Skeletal muscle satellite cell (primary cell): ENCODE measurements around the gene TMEM88.

ENCODE experiments used
- H3K27me3 ChIP-seq: 2 replicates; pipeline ENCODE4 v1.7.0; 2013; ENCODE audit warnings: low read length; ENCODE audit not compliant: control insufficient read depth, insufficient read depth
- H3K36me3 ChIP-seq: 2 replicates; pipeline ENCODE4 v1.7.0; 2013; ENCODE audit warnings: mild to moderate bottlenecking, control low read depth, low read length; ENCODE audit not compliant: insufficient read depth
- H3K4me1 ChIP-seq: 2 replicates; pipeline ENCODE4 v1.7.0; 2013; ENCODE audit warnings: low read length; ENCODE audit not compliant: control insufficient read depth, insufficient read depth
- H3K4me2 ChIP-seq: 2 replicates; pipeline ENCODE4 v1.7.0; 2013; ENCODE audit warnings: mild to moderate bottlenecking, low read length
- H3K4me3 ChIP-seq: 2 replicates; pipeline ENCODE4 v1.7.0; 2013; ENCODE audit warnings: low read length
- H3K9ac ChIP-seq: 2 replicates; pipeline ENCODE4 v1.7.0; 2013; ENCODE audit warnings: mild to moderate bottlenecking, low read depth, low read length, moderate library complexity
- H3K9me3 ChIP-seq: replicated peaks from 2 replicates; pipeline ENCODE4 v1.7.0; 2013; ENCODE audit warnings: mild to moderate bottlenecking, control low read depth, low read length

The TMEM88 gene

DNA sequence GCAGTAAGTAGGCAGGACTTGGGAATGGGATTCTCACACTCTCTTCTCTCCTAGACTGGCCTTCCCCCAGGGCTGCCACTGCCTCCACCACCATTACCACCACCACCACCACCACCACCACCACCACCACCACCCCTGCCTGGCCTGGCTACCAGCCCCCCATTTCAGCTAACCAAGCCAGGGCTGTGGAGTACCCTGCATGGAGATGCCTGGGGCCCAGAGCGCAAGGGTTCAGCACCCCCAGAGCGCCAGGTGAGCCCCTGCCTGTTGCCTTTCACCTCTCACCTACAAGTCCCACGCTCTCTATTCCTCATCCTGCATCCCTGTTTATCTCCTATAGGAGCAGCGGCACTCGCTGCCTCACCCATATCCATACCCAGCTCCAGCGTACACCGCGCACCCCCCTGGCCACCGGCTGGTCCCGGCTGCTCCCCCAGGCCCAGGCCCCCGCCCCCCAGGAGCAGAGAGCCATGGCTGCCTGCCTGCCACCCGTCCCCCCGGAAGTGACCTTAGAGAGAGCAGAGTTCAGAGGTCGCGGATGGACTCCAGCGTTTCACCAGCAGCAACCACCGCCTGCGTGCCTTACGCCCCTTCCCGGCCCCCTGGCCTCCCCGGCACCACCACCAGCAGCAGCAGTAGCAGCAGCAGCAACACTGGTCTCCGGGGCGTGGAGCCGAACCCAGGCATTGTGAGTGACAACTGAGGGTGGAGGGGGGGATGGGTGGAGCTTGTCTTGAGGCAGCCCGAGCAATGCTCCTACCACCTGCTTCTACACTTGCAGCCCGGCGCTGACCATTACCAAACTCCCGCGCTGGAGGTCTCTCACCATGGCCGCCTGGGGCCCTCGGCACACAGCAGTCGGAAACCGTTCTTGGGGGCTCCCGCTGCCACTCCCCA is 7.9 kb upstream of the TMEM88 start:
- Histone ChIP-seq H3K27me3 (no peaks in the 10 kb centered on the region), H3K36me3 (peaks cover 35% of the 10 kb centered on the region), H3K4me1 (peaks cover 14% of the 10 kb centered on the region), H3K9me3 (no peaks in the 10 kb centered on the region), H3K4me3 (no peak overlapping the region), H3K4me2 (no peak overlapping the region), H3K9ac (no peak overlapping the region)

DNA sequence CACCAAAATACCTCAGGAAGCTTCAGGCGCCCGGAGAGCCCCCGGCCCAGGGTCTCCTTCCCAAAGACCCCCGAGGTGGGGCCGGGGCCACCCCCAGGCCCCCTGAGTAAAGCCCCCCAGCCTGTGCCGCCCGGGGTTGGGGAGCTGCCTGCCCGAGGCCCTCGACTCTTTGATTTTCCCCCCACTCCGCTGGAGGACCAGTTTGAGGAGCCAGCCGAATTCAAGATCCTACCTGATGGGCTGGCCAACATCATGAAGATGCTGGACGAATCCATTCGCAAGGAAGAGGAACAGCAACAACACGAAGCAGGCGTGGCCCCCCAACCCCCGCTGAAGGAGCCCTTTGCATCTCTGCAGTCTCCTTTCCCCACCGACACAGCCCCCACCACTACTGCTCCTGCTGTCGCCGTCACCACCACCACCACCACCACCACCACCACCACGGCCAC is 6.7 kb upstream of the TMEM88 start:
- Histone ChIP-seq H3K4me3 (no peak overlapping the region), H3K9me3 (no peaks in the 10 kb centered on the region), H3K4me2 (no peak overlapping the region), H3K36me3 (peaks cover 46% of the 10 kb centered on the region), H3K9ac (no peak overlapping the region), H3K27me3 (no peaks in the 10 kb centered on the region), H3K4me1 (peaks cover 11% of the 10 kb centered on the region)

- Histone ChIP-seq H3K9me3 (no peaks in the 10 kb centered on the region), H3K9ac (no peak overlapping the region), H3K4me3 (no peak overlapping the region), H3K27me3 (no peaks in the 10 kb centered on the region), H3K4me2 (no peak overlapping the region), H3K36me3 (peaks cover 47% of the 10 kb centered on the region), H3K4me1 (peaks cover 11% of the 10 kb centered on the region)
These were observed 6.1 kb upstream of the TMEM88 start for GRCh38 chr17:7848739-7849129.

GRCh38 chr17:7849130-7849750 is 5.6 kb upstream of the TMEM88 start:
- H3K4me1 ChIP-seq, result peaks cover 11% of the 10 kb centered on the region
- peaks cover 47% of the 10 kb centered on the region for H3K36me3 ChIP-seq
- no peak overlapping the region for H3K4me2 ChIP-seq
- no peak overlapping the region for H3K9ac ChIP-seq
- H3K27me3 ChIP-seq, result no peaks in the 10 kb centered on the region
- H3K9me3 ChIP-seq, result no peaks in the 10 kb centered on the region
- H3K4me3 ChIP-seq, result no peak overlapping the region

DNA sequence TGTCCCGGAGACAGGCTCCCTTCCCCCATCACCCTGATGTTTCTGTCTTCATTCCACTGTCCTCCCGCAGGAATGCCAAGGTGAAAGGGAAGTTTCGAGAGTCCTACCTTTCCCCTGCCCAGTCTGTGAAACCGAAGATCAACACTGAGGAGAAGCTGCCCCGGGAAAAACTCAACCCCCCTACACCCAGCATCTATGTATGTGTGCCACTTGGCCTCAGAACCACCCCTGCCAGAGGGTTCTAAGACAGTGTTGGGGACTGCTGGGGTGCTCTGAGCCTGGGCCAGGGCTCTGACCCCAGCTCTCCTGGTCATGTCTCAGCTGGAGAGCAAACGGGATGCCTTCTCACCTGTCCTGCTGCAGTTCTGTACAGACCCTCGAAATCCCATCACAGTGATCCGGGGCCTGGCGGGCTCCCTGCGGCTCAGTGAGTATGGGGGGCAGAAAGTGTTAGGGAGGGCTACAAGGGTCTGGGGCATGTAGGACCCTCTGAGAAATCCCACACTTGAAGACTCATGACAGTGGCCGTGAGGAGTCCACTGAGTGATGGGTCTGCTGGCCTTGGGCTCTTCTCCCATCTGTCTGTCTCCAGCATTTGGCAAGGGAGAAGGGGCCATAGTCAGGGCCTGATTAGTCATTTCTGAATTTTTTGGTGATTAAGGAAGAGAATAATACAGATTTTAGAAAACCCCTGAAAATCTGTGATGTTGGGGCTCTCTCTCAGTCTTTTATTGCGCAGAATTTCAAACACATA is 4.9 kb upstream of the TMEM88 start:
- H3K36me3 ChIP-seq, result peaks cover 48% of the 10 kb centered on the region
- peaks cover 10% of the 10 kb centered on the region for H3K4me1 ChIP-seq
- no peak overlapping the region for H3K4me3 ChIP-seq
- no peaks in the 10 kb centered on the region for H3K27me3 ChIP-seq
- no peak overlapping the region for H3K4me2 ChIP-seq
- no peaks in the 10 kb centered on the region for H3K9me3 ChIP-seq
- no peak overlapping the region for H3K9ac ChIP-seq

DNA sequence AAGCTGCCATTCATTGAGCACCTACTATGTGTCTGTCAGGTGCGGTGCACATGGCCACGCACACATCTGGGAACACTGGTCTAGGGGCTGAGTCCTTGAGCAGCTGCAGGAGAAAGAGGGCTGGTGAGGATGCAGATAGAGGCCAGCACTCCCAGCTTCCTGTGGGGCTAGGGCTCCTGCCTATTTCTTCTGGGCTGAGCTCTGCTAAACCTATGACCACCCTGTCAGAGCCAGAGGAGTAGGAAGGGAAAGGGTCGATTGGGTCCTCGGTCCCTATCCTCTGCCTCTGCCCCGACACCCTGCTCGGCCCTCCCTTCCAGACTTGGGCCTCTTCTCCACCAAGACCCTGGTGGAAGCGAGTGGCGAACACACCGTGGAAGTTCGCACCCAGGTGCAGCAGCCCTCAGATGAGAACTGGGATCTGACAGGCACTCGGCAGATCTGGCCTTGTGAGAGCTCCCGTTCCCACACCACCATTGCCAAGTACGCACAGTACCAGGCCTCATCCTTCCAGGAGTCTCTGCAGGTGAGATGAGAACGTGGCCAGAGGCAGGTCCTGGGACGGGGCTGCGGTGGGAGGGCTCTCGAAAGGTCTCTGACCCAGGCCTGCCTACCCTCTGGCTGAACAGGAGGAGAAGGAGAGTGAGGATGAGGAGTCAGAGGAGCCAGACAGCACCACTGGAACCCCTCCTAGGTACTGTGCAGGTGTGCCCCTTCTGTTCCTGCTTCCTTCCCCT is 4.0 kb upstream of the TMEM88 start:
- Histone ChIP-seq H3K9ac (no peak overlapping the region), H3K4me3 (no peak overlapping the region), H3K4me2 (no peak overlapping the region), H3K4me1 (peaks cover 11% of the 10 kb centered on the region), H3K27me3 (no peaks in the 10 kb centered on the region), H3K9me3 (no peaks in the 10 kb centered on the region), H3K36me3 (peaks cover 55% of the 10 kb centered on the region)

- Histone ChIP-seq H3K4me2 (peak overlapping the region; percentile 42), H3K27me3 (no peaks in the 10 kb centered on the region), H3K4me1 (peaks cover 19% of the 10 kb centered on the region), H3K4me3 (no peak overlapping the region), H3K9ac (no peak overlapping the region), H3K36me3 (peaks cover 52% of the 10 kb centered on the region), H3K9me3 (no peaks in the 10 kb centered on the region)
These were observed 3.2 kb upstream of the TMEM88 start for GRCh38 chr17:7851438-7852261.

- H3K4me2 ChIP-seq, result no peak overlapping the region
- H3K9me3 ChIP-seq, result no peaks in the 10 kb centered on the region
- no peak overlapping the region for H3K9ac ChIP-seq
- no peak overlapping the region for H3K4me3 ChIP-seq
- H3K27me3 ChIP-seq, result no peaks in the 10 kb centered on the region
- H3K36me3 ChIP-seq, result peaks cover 52% of the 10 kb centered on the region
- H3K4me1 ChIP-seq, result peaks cover 19% of the 10 kb centered on the region
These were observed 2.6 kb upstream of the TMEM88 start for GRCh38 chr17:7852262-7852670.

- Histone ChIP-seq H3K36me3 (peaks cover 51% of the 10 kb centered on the region), H3K9ac (no peak overlapping the region)
These were observed 1.8 kb upstream of the TMEM88 start for GRCh38 chr17:7852919-7853690.

GRCh38 chr17:7853691-7854038 is 1.2 kb upstream of the TMEM88 start:
- Histone ChIP-seq H3K4me1 (peaks cover 24% of the 10 kb centered on the region), H3K36me3 (peaks cover 49% of the 10 kb centered on the region), H3K9ac (no peak overlapping the region), H3K27me3 (no peaks in the 10 kb centered on the region), H3K9me3 (no peaks in the 10 kb centered on the region), H3K4me3 (no peak overlapping the region), H3K4me2 (no peak overlapping the region)

More at GRCh38 chr17:7852919-7853690, 1.8 kb upstream of the TMEM88 start:
- no peaks in the 10 kb centered on the region for H3K9me3 ChIP-seq
- H3K4me3 ChIP-seq, result no peak overlapping the region
- H3K27me3 ChIP-seq, result no peaks in the 10 kb centered on the region
- H3K4me2 ChIP-seq, result no peak overlapping the region
- peaks cover 19% of the 10 kb centered on the region for H3K4me1 ChIP-seq
